Breast epithelium (tissue), 3 donors: ENCODE results near the gene ENOX1.

ENCODE experiments used
- POLR2A ChIP-seq: fragments of 450-650 bp; IDR thresholded peaks from one replicate; pipeline ENCODE4 v1.6.1; 2016; ENCODE audit warnings: antibody characterized with exemption, mild to moderate bottlenecking, moderate library complexity
- TF ChIP-seq, protein P1 (sequence below), 3 donors: fragments of 450-650 bp; IDR thresholded peaks; one replicate each; pipeline ENCODE4 v1.5.1; 2016 to 2017; ENCODE audit warnings: antibody characterized with exemption in 3 of 3, mild to moderate bottlenecking in 3 of 3, moderate library complexity in 3 of 3

DNA sequence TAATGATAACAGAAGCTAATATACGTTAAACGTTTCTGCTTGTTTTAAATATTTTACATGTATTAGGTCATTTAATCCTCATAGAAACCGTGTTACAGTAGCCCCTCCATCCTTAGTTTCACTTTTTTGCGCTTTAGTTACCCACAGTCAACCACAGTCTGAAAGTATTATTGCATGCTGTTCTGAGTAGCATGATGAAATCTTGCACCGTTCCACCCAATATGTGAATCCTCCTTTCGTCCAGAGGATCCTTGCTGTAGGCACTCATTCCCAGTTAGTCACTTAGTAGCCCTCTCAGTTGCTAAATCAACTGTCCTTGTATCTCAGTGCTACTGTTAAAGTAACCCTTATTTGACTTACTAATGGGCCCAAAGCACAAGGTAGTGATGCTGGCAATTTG, 257.8 kb downstream of the ENOX1 start:
- TF ChIP-seq, protein P1, sequence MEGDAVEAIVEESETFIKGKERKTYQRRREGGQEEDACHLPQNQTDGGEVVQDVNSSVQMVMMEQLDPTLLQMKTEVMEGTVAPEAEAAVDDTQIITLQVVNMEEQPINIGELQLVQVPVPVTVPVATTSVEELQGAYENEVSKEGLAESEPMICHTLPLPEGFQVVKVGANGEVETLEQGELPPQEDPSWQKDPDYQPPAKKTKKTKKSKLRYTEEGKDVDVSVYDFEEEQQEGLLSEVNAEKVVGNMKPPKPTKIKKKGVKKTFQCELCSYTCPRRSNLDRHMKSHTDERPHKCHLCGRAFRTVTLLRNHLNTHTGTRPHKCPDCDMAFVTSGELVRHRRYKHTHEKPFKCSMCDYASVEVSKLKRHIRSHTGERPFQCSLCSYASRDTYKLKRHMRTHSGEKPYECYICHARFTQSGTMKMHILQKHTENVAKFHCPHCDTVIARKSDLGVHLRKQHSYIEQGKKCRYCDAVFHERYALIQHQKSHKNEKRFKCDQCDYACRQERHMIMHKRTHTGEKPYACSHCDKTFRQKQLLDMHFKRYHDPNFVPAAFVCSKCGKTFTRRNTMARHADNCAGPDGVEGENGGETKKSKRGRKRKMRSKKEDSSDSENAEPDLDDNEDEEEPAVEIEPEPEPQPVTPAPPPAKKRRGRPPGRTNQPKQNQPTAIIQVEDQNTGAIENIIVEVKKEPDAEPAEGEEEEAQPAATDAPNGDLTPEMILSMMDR (IDR thresholded peaks at IDR 0.05), result no peak
- no peak for TF ChIP-seq POLR2A
